GM23248 (cell line): ENCODE measurements around the gene GLMP. TPM values are rescaled to one million over a fixed set of nuclear protein-coding genes. Genes with fewer than 3 reads are reported as not detected.

ENCODE experiments used
- DNase-seq: peaks from one replicate; pipeline ENCODE4 v3.0.0-alpha.2; 2015
- H2AFZ ChIP-seq: fragments of 200-600 bp; sonication (generic); 2 replicates; pipeline ENCODE4 v1.6.1; 2016; ENCODE audit warnings: antibody characterized with exemption
- H3F3A ChIP-seq: fragments of 200-600 bp; sonication (generic); 2 replicates; pipeline ENCODE4 v1.6.1; 2016; ENCODE audit warnings: mild to moderate bottlenecking, antibody characterized with exemption, mixed run types; ENCODE audit not compliant: insufficient read depth
- H3K27ac ChIP-seq: fragments of 200-600 bp; sonication (generic); 2 replicates; pipeline ENCODE4 v1.5.1; 2016; ENCODE audit warnings: mild to moderate bottlenecking
- H3K27me3 ChIP-seq: fragments of 200-600 bp; sonication (generic); replicated peaks from 2 replicates; pipeline ENCODE4 v1.6.1; 2016; ENCODE audit warnings: mild to moderate bottlenecking; ENCODE audit not compliant: insufficient read depth
- H3K36me3 ChIP-seq: fragments of 200-600 bp; sonication (generic); 2 replicates; pipeline ENCODE4 v1.6.1; 2016; ENCODE audit warnings: low read depth, mild to moderate bottlenecking
- H3K4me1 ChIP-seq: fragments of 200-600 bp; sonication (generic); 2 replicates; pipeline ENCODE4 v1.6.1; 2016; ENCODE audit warnings: mild to moderate bottlenecking; ENCODE audit not compliant: insufficient read depth
- H3K4me2 ChIP-seq: fragments of 200-600 bp; sonication (generic); one replicate; pipeline ENCODE4 v1.6.1; 2016; ENCODE audit warnings: mild to moderate bottlenecking; ENCODE audit not compliant: unreplicated experiment
- H3K4me3 ChIP-seq: fragments of 200-600 bp; sonication (generic); 2 replicates; pipeline ENCODE4 v1.5.1; 2016; ENCODE audit warnings: mild to moderate bottlenecking
- H3K79me2 ChIP-seq: fragments of 200-600 bp; sonication (generic); 2 replicates; pipeline ENCODE4 v1.6.1; 2016; ENCODE audit warnings: mild to moderate bottlenecking; ENCODE audit not compliant: insufficient read depth
- H3K9ac ChIP-seq: fragments of 200-600 bp; sonication (generic); 2 replicates; pipeline ENCODE4 v1.6.1; 2016; ENCODE audit warnings: mild to moderate bottlenecking
- H3K9me2 ChIP-seq: fragments of 200-600 bp; sonication (generic); 2 replicates; pipeline ENCODE4 v1.6.1; 2016; ENCODE audit warnings: mixed run types, mild to moderate bottlenecking, moderate library complexity; ENCODE audit not compliant: insufficient read depth
- H3K9me3 ChIP-seq: fragments of 200-600 bp; sonication (generic); one replicate; pipeline ENCODE4 v1.6.1; 2017; ENCODE audit warnings: low read depth
- H4K20me1 ChIP-seq: fragments of 200-600 bp; sonication (generic); 2 replicates; pipeline ENCODE4 v1.6.0; 2016; ENCODE audit not compliant: insufficient read depth
- EZH2 ChIP-seq: fragments of 200-600 bp; sonication (generic); IDR thresholded peaks from 2 replicates; pipeline ENCODE4 v1.6.1; 2018; ENCODE audit warnings: antibody characterized with exemption, mild to moderate bottlenecking; ENCODE audit not compliant: insufficient read depth, poor library complexity, severe bottlenecking
- EZH2phosphoT487 ChIP-seq: fragments of 200-600 bp; sonication (generic); IDR thresholded peaks from 2 replicates; pipeline ENCODE4 v1.6.1; 2018; ENCODE audit warnings: antibody characterized with exemption, moderate library complexity, mild to moderate bottlenecking, low read depth; ENCODE audit not compliant: insufficient read depth
- WGBS, 2 experiments: methylation state at CpG; one replicate each; pipeline ENCODE4 v1.1.6; 2015 to 2017; ENCODE audit warnings: low lambda C conversion rate in 2 of 2, low coverage in 1 of 2; ENCODE audit errors: missing lambda C conversion rate in 2 of 2; 5-methylcytosine and 5-hydroxymethylcytosine counted together
- in situ Hi-C: fragments of 300-500 bp; cut with MboI; formaldehyde crosslinking; loops from 2 replicates; pipeline ENCODE4 v1.15.0; 2020
- polyA plus RNA-seq: library from polyadenylated mRNA; unstranded; fragments of >200 nt; fragmentation: Nextera tagmentation; extraction: Ambion mirVana; gene quantifications from 2 replicates; pipeline ENCODE4 v1.2.1, GENCODE V29; 2016
- total RNA-seq: library from RNA; depleted of rRNA; stranded (reverse); fragments of >200 nt; shearing (Covaris generic); gene quantifications from 2 replicates; pipeline ENCODE4 v1.2.3, GENCODE V29; 2014

GLMP gene
- total and polyA plus RNA-seq, 2 experiments from 2014 or later: 63.8 to 89.7 TPM

DNA sequence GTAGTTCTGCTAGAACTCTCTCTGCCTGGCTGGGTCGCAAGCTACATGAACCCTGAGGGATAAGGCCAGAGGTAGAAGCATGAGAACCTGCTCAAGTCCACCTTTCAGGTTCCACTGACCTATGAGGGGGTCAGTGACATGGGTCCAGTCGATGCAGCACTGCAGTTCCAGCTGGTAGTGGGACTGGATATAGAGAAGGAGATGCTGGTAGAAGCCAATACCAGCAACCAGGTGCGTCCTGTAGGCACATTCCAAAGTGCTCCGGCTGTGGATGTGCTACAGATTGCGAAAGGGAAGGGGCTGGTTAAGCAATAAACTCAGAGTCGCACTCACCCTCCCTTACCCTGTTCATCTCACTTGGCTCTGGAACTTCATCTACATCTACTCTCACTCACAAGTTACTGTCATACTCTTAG, 18.5 kb downstream of the GLMP start:
- no peaks in the 10 kb centered on the region for H3K9me2 ChIP-seq
- H3K27ac ChIP-seq: peak overlapping the region; percentile 53
- H3K27me3 ChIP-seq: no peaks in the 10 kb centered on the region
- no peaks in the 10 kb centered on the region for H3K9me3 ChIP-seq
- DNase-seq: peak; percentile 58
- no peak overlapping the region for H3K4me3 ChIP-seq
- H2AFZ ChIP-seq: no peak overlapping the region
- H3K4me2 ChIP-seq: no peak overlapping the region
- in situ Hi-C loops: no loop called here
- H4K20me1 ChIP-seq: peaks cover 4% of the 10 kb centered on the region; the same call in 1 of the 2 replicates
- H3K9ac ChIP-seq: no peak overlapping the region
- peaks cover 46% of the 10 kb centered on the region for H3K79me2 ChIP-seq
- TF ChIP-seq EZH2 (no peak), EZH2phosphoT487 (no peak)
- WGBS, 2 experiments: 64 to 73% methylated on average over 6 of the region's 6 CpGs
- peaks cover 45% of the 10 kb centered on the region for H3K36me3 ChIP-seq
- peaks cover 19% of the 10 kb centered on the region for H3F3A ChIP-seq
- peaks cover 10% of the 10 kb centered on the region for H3K4me1 ChIP-seq

DNA sequence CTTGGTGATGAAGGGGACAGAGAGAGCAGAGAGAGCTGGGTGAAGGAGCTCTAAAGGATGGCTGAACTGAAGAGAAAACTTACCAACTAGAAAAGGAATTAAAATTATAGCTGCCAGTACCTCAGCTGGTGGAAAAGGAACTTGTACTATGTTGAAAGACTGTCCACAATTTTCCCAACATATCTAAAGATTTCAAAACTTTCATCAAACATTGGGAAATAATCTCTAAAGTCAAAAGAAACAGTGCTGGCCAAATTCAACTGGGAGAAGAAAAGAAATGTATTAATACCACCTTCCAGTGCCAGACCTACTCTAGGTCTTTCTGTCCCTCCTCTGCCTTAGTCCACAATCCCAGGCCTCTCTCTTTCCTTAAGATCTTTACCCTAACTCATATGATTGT, 18.9 kb downstream of the GLMP start:
- in situ Hi-C loops: no loop called here
- no peak overlapping the region for H2AFZ ChIP-seq
- no peak overlapping the region for H3K4me2 ChIP-seq
- peak; percentile 61 for DNase-seq
- H3K4me1 ChIP-seq: peaks cover 8% of the 10 kb centered on the region
- H3K9ac ChIP-seq: no peak overlapping the region
- no peaks in the 10 kb centered on the region for H3K9me3 ChIP-seq
- H3K27me3 ChIP-seq: no peaks in the 10 kb centered on the region
- H3K4me3 ChIP-seq: no peak overlapping the region
- H3K79me2 ChIP-seq: peaks cover 41% of the 10 kb centered on the region
- peaks cover 49% of the 10 kb centered on the region for H3K36me3 ChIP-seq
- no peaks in the 10 kb centered on the region for H3K9me2 ChIP-seq
- H3F3A ChIP-seq: peaks cover 15% of the 10 kb centered on the region
- TF ChIP-seq EZH2 (no peak), EZH2phosphoT487 (no peak)
- peak overlapping the region; percentile 53 for H3K27ac ChIP-seq
- H4K20me1 ChIP-seq: peaks cover 4% of the 10 kb centered on the region; the same call in 1 of the 2 replicates

DNA sequence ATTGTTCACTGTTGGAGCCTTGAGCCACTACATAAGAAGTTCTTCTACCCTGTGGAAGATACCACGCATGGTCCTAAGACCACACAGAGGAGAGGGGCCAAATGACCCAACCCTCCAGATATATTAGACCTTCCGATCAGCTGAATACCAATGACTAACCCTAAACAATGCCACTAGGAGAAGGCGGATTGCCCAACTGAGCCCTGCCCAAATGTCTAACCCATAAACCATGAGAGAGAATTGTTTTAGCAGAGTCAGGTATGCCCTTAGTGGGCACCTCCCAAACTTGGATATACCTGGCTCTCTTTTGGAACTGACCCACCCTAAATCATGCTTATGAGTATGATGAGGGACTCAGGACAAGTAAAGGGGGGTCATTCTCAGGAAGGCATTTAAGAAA, 25.2 kb downstream of the GLMP start:
- WGBS, 2 experiments: 95% methylated on average over 3 of the region's 3 CpGs
- no peaks in the 10 kb centered on the region for H4K20me1 ChIP-seq
- no peaks in the 10 kb centered on the region for H3K9me2 ChIP-seq
- H3K4me1 ChIP-seq: no peaks in the 10 kb centered on the region
- no peak for DNase-seq
- no peak overlapping the region for H2AFZ ChIP-seq
- in situ Hi-C loops: no loop called here
- H3F3A ChIP-seq: peaks cover 14% of the 10 kb centered on the region
- no peak overlapping the region for H3K4me3 ChIP-seq
- H3K36me3 ChIP-seq: peaks cover 61% of the 10 kb centered on the region
- no peaks in the 10 kb centered on the region for H3K27me3 ChIP-seq
- no peak overlapping the region for H3K27ac ChIP-seq
- no peaks in the 10 kb centered on the region for H3K9me3 ChIP-seq
- no peak overlapping the region for H3K4me2 ChIP-seq
- no peaks in the 10 kb centered on the region for H3K79me2 ChIP-seq
- TF ChIP-seq EZH2: no peak
- TF ChIP-seq EZH2phosphoT487: no peak
- H3K9ac ChIP-seq: no peak overlapping the region

DNA sequence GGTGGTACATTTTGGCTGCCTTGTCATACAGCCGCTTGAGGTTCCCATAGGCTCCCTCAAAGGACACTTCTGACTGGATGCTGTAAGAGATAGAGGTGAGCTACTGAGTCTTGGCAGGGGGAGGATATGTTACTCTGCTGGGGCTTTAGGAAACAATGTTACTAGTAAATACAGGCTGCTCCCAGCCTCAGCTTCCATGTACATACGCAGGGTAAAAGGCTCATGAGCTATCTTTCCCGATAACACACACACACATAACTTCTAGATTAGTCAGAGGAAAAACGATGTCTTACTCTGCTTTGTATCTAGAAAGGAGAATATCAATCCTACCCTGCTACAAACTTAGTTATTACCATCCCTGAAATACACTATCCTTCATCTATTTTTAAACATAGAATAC, 27.1 kb downstream of the GLMP start:
- Histone ChIP-seq H3K4me3 (no peak overlapping the region), H2AFZ (no peak overlapping the region), H3K4me1 (peaks cover 5% of the 10 kb centered on the region), H3K27me3 (no peaks in the 10 kb centered on the region), H3K4me2 (no peak overlapping the region), H3K9ac (no peak overlapping the region; the same call in 1 of the 2 replicates), H3K36me3 (peaks cover 46% of the 10 kb centered on the region), H4K20me1 (no peaks in the 10 kb centered on the region), H3K79me2 (no peaks in the 10 kb centered on the region), H3K9me2 (no peaks in the 10 kb centered on the region), H3K9me3 (no peaks in the 10 kb centered on the region), H3K27ac (no peak overlapping the region), H3F3A (peaks cover 30% of the 10 kb centered on the region)
- in situ Hi-C loops: no loop called here
- TF ChIP-seq EZH2phosphoT487 (no peak), EZH2 (no peak)
- WGBS, 2 experiments: 69 to 78% methylated on average over 4 of the region's 4 CpGs
- DNase-seq: no peak

DNA sequence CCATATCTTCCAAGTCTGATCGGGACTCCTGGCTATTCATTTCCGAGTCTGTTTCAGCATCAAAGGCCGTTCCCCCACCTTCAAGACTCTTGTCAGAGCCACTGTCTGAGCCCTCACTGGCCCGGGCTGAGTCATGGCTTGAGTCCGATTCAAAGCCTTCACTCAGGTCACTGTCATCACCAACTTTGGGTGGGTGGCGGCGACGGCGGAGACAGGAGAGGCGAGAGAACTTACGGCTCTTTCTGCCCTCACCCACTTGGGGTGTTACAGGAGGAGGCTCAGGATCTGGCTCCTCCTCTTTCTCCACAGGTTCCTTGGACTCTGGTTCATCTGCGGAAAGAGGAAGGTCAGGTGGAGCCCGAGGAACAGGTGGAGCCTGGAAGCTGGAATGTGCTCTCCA, 29.4 kb downstream of the GLMP start:
- in situ Hi-C loops: no loop called here
- 82 to 84% methylated on average over 12 to 13 of the region's 13 CpGs for WGBS, 2 experiments
- no peak overlapping the region for H3K4me2 ChIP-seq
- H3K27me3 ChIP-seq: no peaks in the 10 kb centered on the region
- peaks cover 48% of the 10 kb centered on the region for H3F3A ChIP-seq
- H4K20me1 ChIP-seq: no peaks in the 10 kb centered on the region
- no peak for TF ChIP-seq EZH2phosphoT487
- TF ChIP-seq EZH2: no peak
- no peaks in the 10 kb centered on the region for H3K9me2 ChIP-seq
- peaks cover 18% of the 10 kb centered on the region for H3K4me1 ChIP-seq
- no peak overlapping the region for H2AFZ ChIP-seq
- H3K9ac ChIP-seq: no peak overlapping the region
- no peak overlapping the region for H3K27ac ChIP-seq
- DNase-seq: no peak
- H3K36me3 ChIP-seq: peaks cover 34% of the 10 kb centered on the region; the same call in 1 of the 2 replicates
- H3K79me2 ChIP-seq: peaks cover 4% of the 10 kb centered on the region; the same call in 1 of the 2 replicates
- H3K9me3 ChIP-seq: no peaks in the 10 kb centered on the region
- H3K4me3 ChIP-seq: no peak overlapping the region
